A204.1 (cell line): ENCODE results near the gene AURKAIP1.
A peak's percentile ranks its signal among the peaks of the same experiment; 100 is the strongest.
"Not testable (repeated sequence)": the region's sequence is repeated elsewhere in the genome, so short reads cannot be mapped to it uniquely, and the experiment has no call there.

Experiments used
- FAIRE-seq: peaks from 2 replicates; lab custom pipeline; 2012; peaks lifted over from hg19 to GRCh38; lab: Jason Lieb, UNC

AURKAIP1 gene

DNA sequence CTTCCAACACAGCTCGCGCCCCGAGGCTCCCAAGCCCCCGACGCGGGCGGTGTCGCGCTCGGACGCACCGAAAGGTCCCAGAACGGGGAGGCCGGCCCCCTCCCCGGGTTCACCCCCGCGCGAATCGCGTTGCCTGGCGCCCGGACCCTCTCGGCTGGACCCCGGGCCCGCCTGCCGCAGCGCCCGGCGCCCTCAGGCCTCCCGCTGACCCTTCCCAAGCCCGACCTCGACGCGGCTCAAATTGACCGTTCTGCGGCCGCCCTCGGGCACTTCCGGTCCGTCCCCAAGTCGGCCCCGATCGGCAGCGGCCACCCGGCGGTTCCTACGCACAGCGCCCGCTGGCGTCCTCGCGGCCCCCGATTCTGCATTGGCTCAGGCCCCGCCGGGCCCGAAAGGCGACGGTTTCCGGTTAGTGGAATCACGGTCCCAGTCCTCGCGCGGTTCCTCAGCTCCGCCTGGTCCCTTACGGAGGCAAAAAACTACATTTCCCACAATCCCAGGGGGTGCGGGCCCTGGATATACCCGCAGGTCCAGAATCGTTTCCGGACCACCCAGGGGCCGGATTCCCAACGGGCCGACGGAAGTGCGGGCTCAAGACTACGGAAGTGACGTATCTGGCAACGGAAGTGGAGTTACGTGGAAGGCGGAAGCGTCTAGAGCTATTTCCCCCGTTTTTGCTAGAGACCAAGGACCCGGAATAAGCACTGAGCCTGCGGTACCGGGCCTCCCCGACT is at the start of gene AURKAIP1:
Gene AURKAIP1 (minus strand): TSS at position 279 of the 734 bp plus-strand sequence. CDS start 451 bp downstream, outside the sequence.
- peak; percentile 99 for FAIRE-seq

GRCh38 chr1:1424707-1425106 is 49.7 kb upstream of the AURKAIP1 start:
- FAIRE-seq, result no peak

GRCh38 chr1:1423245-1423597 is 48.2 kb upstream of the AURKAIP1 start:
- FAIRE-seq, result no peak

GRCh38 chr1:1422465-1423244 is 47.6 kb upstream of the AURKAIP1 start:
- no peak for FAIRE-seq

DNA sequence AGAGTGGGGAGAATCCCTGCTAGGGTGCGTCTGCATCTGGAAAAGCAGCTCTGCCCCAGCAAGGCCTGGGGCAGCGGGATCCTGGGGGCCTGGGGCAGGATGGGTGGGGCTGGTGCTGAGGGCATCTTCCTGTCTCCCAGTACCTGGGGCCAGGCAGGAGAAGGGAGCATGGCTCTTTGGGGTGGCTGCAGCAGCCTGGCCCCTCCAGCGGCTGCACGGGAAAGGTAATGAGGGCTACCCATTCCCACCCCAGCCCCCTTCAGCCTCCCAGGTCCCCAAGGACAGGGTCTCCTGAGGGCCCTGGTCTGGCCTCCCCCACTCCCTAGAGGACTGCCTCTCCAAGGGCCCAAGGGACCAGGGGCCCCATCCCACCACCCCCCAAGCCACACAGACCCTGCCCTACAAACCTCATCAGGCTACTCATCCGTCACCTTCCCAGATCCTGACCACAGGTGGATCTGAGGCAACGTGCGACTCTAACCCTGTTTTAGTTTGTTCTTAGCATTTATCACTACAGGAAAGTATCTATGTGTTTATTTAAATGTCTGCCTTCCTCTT is 47.0 kb upstream of the AURKAIP1 start:
- FAIRE-seq, result no peak

DNA sequence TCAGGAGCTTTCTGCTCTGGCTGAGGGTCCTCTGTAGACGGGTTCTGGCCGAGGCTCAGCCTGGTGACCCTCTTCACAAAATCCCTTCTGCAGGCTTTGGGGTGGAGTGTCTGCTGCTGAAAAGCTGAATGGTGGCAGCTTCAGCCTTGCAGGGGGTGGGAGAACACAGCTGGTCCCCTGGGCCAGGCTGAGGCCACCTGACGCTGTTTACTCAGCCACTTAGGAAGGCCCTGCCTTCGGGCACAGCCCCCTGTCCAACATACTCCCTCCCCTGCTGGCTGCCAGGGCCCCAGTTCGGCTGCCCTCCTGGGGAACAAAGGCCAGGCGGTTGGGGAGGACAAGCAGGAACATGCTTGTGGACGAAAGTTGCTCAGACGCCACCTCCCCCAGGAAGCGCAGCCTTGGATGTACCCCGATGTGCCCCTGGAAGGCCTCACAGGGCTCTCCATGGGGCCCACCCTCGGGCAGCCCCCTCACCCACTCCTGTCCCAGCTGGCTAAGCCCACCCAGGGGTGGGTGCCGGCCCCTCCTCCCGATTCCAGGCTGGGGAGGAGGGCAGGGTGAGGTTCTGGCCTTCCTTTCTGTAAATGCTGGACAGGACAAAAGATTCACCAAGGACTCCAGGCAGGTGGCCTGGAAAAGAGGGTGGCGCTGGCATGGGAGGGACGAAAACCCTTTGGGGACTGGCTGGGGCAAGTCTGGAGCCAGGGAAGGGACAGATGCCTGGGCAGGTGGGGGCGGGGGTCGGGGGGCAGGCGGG is 46.3 kb upstream of the AURKAIP1 start, which contains the start of gene ANKRD65:
Gene ANKRD65 (minus strand): TSS at position 130 of the 760 bp plus-strand sequence. CDS start 271 bp downstream, outside the sequence.
- no peak for FAIRE-seq

DNA sequence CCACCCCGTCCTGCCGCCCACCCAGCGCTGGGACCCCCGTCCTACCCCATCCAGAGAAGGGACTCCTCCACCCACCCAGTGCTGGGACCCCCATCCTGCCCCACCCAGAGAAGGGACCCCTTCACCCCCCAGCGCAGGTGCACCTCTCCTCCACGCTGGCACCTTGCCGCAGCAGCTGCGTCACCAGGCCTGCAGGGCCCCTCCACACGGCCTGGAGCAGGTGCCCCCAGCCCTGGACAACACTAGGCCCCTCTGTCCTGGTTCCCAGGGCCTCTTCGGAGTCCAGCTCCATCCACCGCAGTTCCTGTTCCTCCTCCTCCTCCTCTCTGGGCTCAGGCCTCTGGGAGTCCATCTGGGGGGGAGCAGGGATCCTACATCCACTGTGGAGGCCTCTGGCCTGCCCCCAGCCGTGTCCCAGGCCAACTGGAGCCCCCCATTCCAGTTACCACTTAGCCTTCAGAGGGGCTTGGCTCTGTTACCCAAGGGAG is 45.7 kb upstream of the AURKAIP1 start:
- no peak for FAIRE-seq

- no peak for FAIRE-seq
Measured at GRCh38 chr1:1419813-1420653, 45.0 kb upstream of the AURKAIP1 start.

DNA sequence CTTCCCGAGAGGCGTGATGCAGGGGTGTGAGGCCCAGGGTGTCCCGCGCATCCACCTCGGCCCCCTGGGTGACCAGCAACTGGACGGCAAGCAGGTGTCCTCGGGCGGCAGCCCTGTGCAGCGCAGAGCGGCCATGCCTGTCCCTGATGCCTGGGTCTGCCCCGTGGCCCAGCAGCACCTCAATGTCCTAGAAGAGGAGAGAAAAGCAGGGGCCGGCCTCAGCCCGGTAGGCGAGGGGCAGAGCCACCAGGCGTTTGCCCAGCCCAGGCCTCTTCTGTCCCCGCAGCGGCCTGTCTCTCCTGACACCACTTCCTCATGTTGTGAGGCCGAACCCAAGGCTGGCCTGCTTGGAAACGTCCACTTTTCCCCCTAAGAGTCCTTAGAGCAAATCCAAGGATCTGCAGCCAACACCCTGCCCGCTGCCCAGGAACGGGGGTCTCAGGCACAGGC is 44.4 kb upstream of the AURKAIP1 start:
- FAIRE-seq, result no peak

DNA sequence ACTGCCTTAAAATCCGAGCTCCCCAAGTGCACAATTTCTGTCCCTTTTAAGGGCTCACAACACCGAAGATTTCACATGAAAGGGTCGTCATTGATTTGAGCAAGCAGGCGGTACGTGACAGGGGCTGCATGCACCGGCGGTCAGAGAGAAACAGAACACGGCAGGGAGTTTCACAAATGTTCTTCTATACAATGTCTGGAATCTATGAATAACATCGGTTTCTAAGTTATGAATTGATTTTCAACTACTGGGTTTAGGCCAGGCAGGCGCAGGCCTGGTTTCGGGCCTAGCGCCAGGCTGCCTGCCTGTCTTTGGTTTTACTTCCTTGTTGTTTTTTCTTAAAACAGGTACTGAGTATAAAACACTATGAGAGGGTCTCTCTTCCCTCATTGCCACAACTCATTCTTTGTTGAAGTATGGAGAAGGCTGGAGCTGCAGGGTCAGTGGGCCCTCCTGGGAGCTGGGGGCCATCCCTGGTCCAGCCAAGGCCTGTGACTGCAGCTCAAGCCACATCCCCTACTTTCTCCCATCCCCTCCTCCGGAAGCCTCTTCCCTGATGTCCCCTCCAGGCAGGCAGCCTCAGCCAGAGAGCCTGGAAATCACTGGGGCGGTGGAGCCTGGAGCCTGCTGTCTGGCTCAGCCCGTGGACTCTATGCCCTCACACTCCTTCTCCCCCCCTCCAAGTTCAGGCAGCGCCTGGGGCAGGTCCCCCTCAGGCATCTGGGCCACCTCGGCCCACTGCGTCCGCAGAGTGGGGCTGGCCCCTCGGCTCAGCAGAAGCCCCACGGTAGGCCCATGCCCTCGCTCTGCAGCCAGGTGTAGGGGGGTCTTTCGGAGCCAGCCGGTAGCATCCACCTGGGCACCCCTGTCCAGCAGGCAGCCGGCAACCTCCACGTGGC is 43.7 kb upstream of the AURKAIP1 start:
- FAIRE-seq, result no peak

DNA sequence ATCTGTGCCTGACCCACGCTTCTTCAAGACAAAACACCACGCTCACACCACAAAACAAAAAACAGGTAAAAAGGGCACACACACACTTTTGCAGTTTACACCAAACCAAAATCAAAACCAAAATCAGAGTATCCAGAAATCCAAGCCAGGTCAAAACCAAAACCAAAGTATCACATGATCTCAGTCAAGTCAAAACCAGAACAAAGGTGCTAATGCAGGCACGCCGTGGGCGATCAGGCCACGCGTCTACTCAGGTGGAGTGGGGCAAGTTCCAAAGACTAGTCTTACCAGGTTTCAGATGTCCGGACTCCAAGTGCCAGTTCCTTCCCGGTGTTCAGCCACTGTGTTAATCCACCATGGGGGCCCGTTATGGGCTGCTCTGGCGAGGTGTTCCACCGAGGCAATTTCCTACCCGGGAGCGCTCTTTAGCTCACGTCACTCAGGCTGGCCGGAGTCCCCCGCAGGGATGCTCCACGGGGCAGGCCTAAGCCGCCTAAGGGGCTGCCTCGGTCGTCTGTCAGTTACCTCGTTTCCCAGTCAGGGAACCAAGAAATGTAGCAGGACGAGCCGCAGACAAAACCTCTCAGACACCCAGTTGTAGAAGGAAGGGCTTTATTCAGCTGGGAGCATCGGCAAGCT is 42.9 kb upstream of the AURKAIP1 start:
- FAIRE-seq, result not testable (repeated sequence)

DNA sequence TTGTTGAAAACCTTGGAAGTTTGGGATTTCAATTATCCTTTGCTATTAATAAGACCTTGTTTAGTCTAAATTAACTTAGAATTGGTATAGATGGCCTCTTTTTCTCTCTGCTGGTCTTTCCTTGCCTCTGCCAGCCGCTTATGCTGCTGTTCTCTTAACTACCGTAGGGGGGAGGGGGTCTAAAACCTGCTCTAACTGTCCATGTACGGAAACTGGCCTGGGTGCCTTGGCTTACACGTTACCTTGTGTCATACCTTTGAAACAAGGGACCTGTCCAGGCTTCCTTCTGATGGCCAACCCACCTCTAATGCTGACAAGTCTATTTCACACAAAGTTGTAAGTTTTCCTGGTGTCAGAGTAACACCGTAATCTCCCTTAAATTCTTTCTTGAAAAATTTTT is 42.4 kb upstream of the AURKAIP1 start:
- FAIRE-seq, result not testable (repeated sequence)

- FAIRE-seq, result no peak
Measured at GRCh38 chr1:1415751-1416150, 40.7 kb upstream of the AURKAIP1 start.

DNA sequence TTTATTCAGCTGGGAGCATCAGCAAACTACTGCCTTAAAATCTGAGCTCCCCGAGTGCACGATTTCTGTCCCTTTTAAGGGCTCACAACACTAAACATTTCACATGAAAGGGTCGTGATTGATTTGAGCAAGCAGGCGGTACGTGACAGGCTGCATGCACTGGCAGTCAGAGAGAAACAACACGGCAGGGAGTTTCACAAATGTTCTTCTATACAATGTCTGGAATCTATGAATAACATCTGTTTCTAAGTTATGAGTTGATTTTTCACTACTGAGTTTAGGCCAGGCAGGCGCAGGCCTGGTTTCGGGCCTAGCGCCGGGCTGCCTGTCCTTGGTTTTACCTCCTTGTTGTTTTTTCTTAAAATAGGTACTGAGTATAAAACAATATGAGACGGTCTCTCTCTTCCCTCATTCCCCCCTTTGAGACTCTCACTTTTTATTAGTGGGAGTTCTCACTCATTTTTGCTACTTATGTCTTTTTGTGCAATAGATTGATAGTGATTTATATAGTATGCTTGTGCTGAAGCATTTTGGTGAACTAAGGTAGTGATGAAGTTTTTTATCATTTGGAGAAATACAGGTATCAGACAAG is 37.4 kb upstream of the AURKAIP1 start:
- FAIRE-seq, result not testable (repeated sequence)

DNA sequence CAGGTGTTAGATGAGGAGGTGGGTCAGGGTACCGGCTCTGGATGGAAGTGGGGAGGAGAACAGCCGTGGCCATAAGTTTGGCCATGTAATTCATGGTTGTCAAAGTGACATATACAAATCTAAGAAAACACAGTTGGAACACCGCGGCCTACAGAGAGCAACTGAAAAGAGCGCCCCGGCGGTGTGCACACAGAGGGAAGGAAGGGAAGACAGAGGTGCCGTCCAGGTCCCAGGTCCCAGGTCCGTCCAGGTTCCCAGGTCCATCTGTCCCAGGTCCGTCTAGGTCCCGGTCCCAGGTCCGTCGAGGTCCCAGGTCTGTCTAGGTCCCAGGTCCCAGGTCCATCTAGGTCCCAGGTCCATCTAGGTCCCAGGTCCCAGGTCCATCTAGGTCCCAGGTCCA is 36.6 kb upstream of the AURKAIP1 start:
- no peak for FAIRE-seq

DNA sequence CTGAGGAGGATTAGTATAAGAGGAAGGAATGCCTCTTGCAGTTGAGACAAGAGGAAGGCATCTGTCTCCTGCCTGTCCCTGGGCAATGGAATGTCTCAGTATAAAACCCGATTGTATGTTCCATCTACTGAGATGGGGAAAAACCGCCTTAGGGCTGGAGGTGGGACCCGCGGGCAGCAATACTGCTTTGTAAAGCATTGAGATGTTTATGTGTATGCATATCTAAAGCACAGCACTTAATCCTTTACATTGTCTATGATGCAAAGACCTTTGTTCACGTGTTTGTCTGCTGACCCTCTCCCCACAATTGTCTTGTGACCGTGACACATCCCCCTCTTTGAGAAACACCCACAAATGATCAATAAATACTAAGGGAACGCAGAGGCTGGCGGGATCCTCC is 35.2 kb upstream of the AURKAIP1 start:
- not testable (repeated sequence) for FAIRE-seq

DNA sequence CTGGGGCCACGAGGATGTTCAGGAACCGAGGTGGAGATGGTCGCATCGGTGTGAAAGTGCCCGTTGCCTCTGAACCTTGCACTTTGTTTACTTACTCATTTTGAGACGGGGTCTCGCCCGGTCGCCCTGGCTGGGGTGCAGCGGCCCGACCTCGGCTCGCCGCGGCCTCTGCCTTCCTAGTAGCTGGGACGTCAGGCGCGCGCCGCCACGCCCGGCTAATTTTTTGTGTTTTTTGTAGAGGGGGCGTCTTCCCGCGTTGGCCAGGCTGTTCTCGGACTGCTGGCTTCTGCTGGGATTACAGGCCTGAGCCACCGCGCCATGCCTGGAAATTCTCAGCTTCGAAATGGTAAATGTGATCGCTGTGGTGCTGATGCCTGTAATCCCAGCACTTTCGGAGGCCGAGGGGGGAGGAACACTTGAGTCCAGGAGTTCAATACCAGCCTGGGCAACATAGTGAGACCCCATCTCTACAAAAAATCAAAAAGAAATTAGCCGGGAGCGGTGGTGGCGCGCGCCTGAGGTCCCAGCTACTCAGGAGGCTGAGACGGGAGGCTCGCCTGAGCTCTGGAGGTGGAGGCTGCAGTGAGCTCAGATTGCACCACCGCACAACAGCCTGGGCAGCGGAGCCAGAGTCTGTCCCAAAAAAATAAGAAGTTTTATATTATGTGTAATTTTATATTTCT is 32.8 kb upstream of the AURKAIP1 start:
- no peak for FAIRE-seq

DNA sequence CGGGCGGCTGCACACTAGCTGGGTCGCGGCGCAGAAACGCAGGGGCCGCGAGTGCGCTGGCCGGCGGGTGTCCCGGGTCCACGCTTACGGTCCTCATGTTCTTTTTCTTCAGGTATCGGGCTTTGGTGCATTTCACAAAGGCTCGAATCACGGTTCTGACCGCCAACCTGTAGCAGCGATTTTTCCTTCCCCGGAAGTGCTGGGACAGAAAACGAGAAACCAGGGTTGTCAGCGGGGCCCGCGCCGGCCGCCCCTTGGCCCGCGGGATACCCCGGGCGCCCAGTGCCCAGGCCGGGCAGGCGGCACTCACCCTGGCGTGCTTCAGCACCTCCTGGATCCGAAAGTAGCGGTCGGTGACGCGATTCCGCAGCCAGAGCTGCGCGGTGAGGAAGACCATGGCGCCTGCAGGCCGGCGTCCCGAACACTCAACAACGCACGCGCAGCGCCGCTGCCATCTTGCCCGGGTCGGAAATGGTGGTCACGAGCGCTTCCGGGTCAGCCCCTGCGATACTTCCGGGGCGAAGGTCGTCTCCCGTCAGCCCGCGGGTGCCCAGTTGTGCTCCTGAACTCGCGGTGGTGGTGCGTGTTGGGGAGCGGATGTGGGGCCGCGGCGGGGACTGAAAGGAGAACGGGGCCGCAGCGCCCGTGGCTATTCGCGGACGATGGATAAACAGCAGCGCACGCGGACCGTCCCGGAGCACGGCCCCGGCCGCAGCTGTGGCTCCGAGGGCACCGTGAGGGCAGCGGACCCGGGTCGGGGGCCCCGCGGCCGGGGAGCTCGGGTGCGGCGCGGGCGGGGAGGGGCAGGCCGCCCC is 32.0 kb upstream of the AURKAIP1 start, which contains the start of gene MRPL20:
Gene MRPL20 (minus strand): TSS at position 473 of the 815 bp plus-strand sequence. CDS start 76 bp downstream, at position 397.
- FAIRE-seq, result no peak
